Stimulated activated CD4-positive, alpha-beta T cell treated with anti-CD3 and anti-CD28 coated beads, Interleukin-1b, Interleukin-23, amount 100 ng/mL, for 4 hours (primary cell): ENCODE data around the gene CES2.
"Not testable (repeated sequence)": the region's sequence is repeated elsewhere in the genome, so short reads cannot be mapped to it uniquely, and the experiment has no call there.

Source experiments
- DNase-seq, 2 donors: peaks; one replicate each; pipeline ENCODE4 v3.0.0-alpha.2; 2020; ENCODE audit warnings: low read depth in 2 of 2

Gene CES2

DNA sequence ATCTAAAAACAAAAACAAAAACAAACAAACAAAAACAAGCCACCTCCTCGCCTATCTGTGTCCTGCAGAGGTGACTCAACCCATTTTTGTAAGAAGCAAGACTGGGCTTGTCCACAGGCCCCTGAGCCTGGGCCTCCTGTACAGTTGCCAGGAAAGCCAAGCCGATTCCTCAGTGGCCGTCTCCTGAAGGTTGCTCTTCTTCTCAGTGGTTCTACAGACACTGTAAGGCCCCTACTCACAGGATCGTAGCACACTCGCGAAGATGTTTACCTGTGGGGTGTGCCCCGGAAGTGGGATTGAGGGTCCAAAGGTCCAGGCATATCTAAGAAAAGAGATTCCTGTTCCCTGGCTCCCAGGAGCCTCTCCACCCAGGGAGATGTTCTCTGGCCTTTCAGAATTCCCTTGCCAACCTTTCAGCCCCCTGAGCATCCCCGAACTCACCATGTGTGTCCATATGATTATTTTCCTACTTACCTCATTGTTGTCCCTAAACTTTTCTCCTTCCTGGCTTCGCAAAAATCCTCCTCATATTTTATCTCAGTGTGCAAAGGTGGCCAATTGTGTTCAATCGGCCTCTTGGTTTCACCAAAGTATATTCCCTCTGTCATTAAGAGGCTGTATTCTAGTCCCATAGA, 18.3 kb downstream of the CES2 start:
- DNase-seq, result no peak

DNA sequence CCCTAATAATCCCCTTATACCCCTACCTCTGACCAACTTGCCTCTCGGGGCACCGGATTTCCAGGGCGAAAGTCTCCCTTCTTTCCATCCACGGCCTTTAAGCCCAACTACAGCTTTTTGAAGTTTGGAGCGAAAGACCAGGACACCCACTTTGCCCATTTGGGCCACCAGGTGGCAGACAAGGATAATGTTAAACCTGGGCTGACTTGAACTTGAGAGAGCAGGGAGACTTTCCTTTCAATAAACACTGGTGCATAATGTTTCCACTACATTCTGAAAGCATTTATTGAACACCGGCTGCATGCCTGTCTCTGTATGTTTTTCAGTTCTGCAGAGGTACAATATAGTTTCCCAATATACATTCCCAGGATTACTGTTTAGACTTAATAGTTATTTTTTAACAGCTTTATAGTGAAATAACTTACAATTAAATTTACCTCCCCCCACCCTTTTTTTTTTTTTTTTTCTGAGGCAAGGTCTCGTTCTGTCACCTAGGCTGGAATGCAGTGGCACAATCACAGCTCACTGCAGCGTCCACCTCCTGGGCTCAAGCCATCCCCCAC, 18.9 kb downstream of the CES2 start:
- DNase-seq, result peak; percentile 65 to 68

DNA sequence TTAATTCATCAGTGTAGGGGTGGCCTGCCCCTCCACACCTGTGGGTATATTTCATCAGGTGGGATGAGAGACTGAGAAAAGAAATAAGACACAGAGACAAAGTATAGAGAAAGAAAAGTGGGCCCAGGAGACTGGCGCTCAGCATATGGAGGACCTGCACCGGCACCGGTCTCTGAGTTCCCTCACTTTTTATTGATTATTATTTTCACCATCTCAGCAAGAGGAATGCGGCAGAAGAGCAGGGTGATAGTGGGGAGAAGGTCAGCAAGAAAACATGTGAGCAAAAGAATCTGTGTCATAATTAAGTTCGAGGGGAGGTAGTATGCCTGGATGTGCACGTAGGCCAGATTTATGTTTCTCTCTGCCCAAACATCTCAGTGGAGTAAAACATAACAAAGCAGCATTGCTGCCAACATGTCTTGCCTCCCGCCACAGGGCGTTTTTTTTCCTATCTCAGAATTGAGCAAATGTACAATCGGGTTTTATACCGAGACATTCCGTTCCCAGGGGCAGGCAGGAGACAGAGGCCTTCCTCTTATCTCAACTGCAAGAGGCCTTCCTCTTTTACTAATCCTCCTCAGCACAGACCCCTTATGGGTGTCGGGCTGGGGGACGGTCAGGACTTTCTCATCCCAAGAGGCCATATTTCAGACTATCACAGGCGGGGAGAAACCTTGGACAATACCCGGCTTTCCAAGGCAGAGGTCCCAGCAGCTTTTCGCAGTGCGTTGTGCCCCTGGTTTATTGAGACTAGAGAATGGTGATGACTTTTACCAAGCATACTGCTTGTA, 20.2 kb downstream of the CES2 start:
- not testable (repeated sequence) for DNase-seq

DNA sequence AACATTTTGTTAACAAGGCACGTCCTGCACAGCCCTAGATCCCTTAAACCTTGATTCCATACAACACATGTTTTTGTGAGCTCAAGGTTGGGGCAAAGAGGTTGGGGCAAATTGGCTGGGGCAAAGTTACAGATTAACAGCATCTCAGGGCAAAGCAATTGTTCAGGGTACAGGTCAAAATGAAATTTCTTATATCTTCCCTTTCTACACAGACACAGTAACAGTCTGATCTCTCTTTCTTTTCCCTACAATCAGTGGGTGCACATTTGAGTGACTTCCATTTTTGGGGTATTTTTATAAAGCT, 20.8 kb downstream of the CES2 start:
- not testable (repeated sequence) for DNase-seq

DNA sequence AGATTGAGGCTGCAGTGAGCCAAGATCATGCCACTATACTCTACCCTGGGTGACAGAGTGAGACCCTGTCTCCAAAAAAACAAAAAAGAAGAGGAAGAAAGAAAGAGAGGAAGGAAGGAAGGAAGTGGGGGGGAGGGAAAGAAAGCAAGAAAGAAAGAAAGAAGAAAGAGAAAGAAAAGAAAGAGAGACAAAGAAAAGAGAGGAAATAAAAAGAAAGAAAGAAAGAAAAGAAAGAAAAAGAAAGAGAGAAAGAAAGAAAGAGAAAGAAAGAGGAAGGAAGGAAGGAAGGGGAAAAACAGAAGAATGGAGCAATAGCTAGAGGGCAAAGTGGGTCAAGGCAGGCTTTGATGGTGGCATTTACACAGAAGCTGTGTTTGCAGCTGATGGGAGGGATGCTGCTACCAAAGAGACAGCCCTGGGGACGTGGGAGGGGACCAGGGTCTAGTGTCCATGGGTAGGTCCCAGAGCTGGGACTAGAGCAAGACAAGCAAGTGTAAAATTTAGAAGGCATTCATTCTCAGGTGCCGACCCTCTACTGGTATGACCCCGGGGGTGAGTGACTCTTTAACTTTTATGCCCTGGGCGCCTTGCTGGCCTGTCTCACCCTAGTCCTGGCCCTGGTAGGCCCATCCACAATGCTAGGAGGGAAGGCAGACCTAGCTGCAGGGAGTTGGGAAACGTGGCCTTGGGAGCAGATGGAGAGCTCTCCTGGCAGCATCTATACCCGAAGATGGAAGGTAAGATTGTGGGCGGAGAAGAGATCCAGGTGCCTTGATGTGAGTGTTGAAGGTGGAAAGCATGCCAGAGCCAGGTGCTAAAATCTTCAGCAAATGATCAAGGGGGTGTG, 23.8 kb downstream of the CES2 start:
- DNase-seq, result no peak

DNA sequence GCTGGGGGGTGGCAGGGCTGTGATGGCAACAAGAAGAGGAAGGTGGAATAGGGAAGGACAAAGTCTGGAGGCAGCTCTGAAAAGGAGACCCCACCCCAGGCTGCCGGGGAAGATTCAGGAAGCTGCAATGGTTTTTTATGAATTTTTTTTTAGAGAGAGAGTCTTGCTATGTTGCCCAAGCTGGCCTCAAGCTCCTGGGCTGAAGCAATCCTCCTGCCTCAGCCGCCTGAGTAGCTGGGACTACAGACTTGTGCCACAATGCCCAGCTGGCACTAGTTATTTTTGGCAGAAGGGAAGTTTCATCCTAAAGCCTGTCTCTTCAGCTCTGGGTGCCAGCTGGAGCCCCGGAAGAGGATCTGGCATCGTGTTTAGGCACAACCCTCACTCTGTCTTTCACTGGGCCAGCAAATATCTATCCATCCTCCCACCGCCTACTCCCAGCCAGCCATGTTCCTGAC, 24.4 kb downstream of the CES2 start:
- no peak for DNase-seq

DNA sequence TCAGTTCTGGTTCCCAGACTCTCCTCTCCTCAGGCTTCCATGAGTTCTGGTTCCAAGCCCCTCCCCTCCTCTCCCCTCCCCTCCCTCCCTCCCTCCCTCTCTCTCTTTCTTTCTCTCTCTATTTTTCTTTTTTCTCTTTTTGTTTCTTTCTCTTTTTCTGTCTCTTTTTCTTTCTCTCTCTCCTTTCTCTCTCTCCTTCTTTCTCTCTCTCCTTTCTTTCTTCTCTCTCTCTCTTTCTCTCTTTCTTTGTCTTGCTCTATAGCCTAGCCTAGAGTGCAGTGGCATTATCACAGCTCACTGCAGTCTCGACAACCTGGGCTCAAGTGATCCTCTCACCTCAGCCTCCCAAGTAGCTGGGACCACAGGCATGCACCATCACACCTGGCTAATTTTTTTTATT, 25.0 kb downstream of the CES2 start:
- no peak for DNase-seq

DNA sequence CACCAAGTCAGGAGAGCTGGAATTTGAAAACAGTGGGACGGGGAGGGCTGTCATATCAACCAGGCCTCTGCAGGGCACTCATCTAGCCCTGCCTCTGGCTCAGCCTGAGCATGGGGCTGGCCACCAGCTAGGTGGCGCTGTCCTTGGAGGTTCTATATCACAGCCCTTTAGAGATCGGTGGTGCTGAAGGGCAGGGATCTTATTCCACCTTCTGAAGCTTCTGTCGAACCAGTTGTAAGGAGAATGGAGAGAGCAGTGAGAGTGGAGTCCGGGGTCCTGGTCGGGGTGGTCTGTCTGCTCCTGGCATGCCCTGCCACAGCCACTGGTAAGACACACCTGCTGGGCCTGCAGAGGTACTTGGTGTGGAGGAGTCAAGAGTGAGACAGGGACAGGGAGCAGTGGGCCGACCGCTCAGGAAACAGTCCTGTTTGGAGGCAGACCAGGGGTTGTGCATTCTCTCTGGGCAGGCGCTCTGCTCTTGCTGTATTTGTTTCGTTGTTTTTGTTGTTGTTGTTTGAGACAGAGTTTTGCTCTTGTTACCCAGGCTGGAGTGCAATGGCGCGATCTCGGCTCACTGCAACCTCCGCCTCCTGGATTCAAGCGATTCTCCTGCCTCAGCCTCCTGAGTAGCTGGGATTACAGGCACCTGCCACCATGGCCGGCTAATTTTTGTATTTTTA, 25.9 kb downstream of the CES2 start, which contains the start of gene CES3:
TSS of gene CES3 (plus strand) at position 202 of the 680 bp plus-strand sequence. CDS start at position 244, 42 bp downstream.
- peak; percentile 37 to 58 for DNase-seq

DNA sequence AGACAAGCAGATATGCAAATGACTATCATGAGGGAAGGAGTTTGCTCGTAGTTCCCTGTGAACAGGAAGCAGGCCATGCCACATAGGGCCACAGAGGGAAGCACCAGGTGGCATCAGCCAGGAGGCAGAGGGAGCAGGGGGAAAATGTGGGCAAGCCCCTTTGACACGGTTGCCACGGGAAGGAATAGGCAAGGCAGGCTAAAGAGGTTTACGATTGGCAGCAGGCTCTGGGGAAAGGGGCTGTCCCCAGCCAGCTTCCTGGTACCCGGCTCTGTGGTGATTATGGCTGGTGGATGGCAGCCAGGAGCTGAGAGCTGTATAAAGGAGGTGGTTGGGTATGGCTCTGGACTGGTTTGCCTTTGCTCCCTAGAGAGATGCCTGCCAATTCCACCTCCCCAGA, 26.6 kb downstream of the CES2 start:
- no peak for DNase-seq

DNA sequence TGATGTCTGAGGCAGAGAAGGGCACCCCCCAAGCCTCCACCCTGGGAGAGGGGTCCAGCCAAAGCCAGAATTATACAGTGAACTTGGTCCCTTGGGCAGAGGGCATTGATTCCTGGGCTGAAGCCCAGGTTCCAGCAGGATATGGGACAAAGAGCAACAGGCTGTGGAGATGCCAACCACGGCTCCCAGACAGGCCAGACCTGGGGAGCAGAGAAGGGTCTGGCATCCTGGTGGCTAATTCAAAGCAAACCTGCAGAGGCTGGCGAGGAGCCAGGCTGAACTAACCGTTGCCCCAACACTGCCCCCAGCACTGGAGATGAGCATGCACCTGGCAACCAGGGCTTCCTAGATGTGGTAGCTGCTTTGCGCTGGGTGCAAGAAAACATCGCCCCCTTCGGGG, 28.7 kb downstream of the CES2 start:
- no peak for DNase-seq

DNA sequence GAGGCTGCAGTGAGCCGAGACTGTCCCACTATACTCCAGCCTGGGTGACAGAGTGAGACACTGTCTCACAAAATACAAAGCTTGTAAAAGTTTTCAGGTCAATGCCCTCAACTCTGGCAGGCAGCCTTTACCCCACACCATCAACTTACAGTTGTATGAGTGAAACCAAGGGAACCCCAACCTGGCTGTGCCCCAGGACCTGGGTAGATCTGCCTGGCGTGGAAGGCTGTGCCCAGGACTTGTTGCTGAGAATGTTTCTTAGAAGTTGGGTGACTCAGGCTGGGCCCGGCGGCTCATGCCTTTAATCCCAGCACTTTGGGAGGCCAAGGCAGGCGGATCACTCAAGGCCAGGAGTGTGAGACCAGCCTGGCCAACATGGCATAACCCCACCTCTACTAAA, 33.5 kb downstream of the CES2 start:
- DNase-seq, result no peak

DNA sequence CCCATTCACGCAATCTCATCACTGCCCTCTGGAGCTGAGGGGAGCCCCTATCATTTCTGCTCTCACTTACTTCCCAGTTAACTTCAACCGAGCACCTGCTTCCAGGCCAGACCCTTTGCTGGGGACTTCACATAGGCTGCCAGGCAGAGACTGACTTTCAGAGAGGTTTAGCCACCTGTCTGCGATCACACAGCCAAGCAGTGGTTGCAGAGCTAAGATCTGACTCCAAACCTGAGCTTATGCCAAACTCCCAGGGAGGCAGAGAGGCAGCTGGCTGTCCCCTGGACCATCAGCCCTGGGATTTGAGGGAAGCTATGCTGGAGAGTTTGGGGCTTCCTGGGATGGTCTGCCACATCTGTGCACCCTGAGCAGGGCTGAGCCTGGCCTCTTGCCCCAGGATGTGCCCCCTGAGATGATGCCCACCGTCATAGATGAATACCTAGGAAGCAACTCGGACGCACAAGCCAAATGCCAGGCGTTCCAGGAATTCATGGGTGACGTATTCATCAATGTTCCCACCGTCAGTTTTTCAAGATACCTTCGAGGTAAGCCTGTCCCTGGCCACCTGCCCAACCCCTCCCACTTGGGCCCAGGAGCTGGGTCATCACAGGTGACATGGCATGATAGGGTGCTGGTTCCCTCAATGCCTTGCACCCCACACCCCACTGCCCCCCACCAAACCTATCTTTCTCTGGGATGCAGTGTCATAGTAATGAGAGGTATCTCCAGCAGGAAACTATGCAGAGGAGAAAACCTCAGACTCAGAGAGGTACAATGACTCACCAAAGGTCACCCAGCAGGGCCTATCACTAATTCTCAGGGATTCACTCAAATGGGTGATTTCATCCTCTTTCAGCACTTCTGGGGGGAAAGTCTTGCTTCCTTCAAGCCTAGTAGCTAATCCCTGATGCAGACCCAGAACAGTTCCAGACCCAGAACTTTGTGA, 35.7 kb downstream of the CES2 start:
- no peak for DNase-seq

DNA sequence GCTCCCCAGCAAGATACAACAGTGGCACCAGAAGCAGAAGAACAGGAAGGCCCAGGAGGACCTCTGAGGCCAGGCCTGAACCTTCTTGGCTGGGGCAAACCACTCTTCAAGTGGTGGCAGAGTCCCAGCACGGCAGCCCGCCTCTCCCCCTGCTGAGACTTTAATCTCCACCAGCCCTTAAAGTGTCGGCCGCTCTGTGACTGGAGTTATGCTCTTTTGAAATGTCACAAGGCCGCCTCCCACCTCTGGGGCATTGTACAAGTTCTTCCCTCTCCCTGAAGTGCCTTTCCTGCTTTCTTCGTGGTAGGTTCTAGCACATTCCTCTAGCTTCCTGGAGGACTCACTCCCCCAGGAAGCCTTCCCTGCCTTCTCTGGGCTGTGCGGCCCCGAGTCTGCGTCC, 37.7 kb downstream of the CES2 start:
- DNase-seq, result no peak

DNA sequence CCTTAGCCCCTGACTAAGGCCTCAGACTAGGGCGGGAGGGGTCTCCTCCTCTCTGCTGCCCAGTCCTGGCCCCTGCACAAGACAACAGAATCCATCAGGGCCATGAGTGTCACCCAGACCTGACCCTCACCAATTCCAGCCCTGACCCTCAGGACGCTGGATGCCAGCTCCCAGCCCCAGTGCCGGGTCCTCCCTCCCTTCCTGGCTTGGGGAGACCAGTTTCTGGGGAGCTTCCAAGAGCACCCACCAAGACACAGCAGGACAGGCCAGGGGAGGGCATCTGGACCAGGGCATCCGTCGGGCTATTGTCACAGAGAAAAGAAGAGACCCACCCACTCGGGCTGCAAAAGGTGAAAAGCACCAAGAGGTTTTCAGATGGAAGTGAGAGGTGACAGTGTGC, 38.4 kb downstream of the CES2 start:
- DNase-seq, result no peak

DNA sequence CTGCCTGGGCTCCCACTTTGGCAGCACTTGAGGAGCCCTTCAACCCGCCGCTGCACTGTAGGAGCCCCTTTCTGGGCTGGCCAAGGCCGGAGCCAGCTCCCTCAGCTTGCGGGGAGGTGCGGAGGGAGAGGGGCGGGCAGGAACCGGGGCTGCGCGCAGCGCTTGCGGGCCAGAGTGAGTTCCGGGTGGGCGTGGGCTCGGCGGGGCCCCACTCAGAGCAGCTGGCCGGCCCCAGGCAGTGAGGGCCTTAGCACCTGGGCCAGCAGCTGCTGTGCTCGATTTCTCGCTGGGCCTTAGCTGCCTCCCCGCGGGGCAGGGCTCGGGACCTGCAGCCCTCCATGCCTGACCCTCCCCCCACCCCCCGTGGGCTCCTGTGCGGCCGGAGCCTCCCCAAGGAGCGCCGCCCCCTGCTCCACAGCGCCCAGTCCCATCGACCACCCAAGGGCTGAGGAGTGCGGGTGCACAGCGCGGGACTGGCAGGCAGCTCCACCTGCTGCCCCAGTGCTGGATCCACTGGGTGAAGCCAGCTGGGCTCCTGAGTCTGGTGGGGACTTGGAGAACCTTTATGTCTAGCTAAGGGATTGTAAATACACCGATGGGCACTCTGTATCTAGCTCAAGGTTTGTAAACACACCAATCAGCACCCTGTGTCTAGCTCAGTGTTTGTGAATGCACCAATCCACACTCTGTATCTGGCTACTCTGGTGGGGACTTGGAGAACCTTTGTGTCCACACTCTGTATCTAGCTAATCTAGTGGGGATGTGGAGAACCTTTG, 39.0 kb downstream of the CES2 start:
- not testable (repeated sequence) for DNase-seq

DNA sequence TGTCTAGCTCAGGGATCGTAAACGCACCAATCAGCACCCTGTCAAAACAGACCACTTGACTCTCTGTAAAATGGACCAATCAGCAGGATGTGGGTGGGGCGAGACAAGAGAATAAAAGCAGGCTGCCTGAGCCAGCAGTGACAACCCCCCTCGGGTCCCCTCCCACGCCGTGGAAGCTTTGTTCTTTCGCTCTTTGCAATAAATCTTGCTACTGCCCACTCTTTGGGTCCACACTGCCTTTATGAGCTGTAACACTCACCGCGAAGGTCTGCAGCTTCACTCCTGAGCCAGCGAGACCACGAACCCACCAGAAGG, 39.6 kb downstream of the CES2 start:
- peak; percentile 15 to 25 for DNase-seq

DNA sequence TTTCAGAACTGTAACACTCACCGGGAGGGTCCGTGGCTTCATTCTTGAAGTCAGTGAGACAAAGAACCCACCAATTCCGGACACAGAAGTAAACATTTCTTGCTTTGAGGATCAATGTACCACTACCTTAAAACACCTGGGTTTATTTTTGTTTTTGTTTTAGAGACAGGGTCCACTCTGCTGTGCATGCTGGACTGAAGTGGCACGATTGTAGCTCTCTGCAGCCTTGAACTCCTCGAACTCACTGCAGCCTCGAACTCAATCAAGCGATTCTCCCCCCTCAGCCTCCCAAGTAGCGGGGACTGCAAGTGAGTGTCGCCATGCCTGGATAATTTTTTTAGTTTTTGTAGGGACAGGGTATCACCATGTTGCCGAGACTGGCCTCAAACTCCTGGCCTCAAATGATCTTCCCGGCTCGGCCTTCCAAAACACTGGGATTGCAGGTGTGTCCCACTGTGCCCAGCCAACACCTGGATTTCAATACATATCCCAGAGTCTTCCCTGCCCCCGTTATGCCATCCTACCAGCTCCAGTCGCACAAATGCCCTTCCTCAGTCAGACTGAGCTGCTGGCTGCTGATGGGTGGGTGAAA, 40.1 kb downstream of the CES2 start:
- DNase-seq, result no peak

DNA sequence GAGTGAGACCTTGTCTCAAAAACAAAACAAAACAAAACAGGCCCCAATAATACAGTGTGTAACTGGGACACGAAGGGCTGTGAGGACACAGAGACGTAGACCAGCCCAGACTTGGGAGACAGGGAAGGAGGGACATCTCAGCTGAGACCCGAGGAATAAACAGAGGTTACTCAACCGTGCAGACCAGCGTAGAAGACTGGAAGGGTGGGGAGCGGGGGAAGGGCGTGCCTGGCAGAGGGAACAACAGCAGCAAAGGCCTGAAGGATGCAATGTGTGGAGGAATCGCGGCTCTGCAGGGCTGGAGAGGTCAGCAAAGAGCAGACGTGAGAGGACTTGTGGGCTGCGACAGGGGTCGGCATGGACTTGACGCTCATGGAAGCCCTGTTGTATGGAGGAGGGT, 41.4 kb downstream of the CES2 start:
- DNase-seq, result no peak

DNA sequence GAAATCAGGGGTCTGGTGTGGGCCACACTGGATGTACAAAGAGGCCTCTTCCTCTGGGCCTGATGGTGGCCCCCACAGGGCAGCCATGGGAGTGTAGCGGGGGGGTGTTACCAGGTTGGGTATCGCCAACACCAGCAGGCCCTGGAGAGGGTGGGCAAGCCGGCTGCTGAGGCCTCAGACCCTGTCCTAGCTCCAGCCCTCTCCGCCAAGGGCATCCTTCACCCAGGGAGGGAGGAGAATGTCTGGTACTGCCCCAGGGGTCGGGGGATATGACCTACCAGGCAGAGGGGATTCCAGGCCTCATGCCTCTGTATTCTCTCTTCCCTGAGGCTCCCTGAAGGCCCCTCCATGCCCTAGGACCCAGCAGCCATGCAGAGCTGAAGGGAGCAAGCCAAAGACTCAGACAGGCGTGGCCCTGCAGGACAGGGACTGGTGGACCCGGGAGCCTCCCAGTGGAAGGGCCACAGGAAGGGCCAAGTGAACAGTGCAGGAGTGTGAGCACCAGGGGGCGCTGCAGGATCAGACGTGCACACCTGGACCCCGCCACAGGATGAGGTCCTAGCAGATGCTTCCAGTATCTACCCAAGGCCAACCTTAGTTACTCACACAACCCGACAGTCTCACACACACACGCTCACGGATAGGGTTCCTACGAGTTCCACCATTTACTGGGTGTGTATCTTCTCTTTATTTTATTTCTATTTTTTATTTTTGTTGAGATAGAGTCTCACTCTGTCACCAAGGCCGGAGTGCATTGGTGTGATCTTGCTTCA, 42.2 kb downstream of the CES2 start:
- DNase-seq, result peak; percentile 92 to 93
